Lower leg skin (tissue), 4 donors: Measurements from ENCODE around the gene UBR3. TPM values are rescaled to one million over a fixed set of nuclear protein-coding genes. Genes with fewer than 3 reads are reported as not detected.
"Not testable (repeated sequence)": the region's sequence is repeated elsewhere in the genome, so short reads cannot be mapped to it uniquely, and the experiment has no call there.

Source experiments
- DNase-seq, 2 donors: peaks; one replicate each; pipeline ENCODE4 v3.0.0-alpha.2; 2019; ENCODE audit warnings: low spot score in 2 of 2
- H3K4me3 ChIP-seq: fragments of 200-600 bp; sonication (generic); 2 replicates; pipeline ENCODE4 v1.5.1; 2017; ENCODE audit warnings: mild to moderate bottlenecking, low read depth; ENCODE audit not compliant: poor library complexity, severe bottlenecking
- POLR2A ChIP-seq, 2 donors: fragments of 450-650 bp; IDR thresholded peaks; one replicate each; pipeline ENCODE4 v1.6.1; 2016 to 2017; ENCODE audit warnings: antibody characterized with exemption in 2 of 2, mild to moderate bottlenecking in 1 of 2, moderate library complexity in 1 of 2
- WGBS, 2 donors: methylation state at CpG; one replicate each; pipeline ENCODE4 v1.1.5; 2018; 5-methylcytosine and 5-hydroxymethylcytosine counted together
- intact Hi-C: fragments of 100-400 bp; cut with DNase I; formaldehyde crosslinking; loops from one replicate; pipeline ENCODE4 v1.15.0; 2023; ENCODE audit warnings: low total_unique reads
- total RNA-seq, 4 donors: library from RNA; depleted of rRNA; stranded (reverse); fragments of >200 nt; gene quantifications; one replicate each; pipeline ENCODE4 v1.1.0, GENCODE V29; 2016
- TF ChIP-seq, protein P1 (sequence below), 3 donors: fragments of 450-650 bp; IDR thresholded peaks; one replicate each; pipeline ENCODE4 v1.5.1; 2016; ENCODE audit warnings: antibody characterized with exemption in 3 of 3, mild to moderate bottlenecking in 3 of 3, moderate library complexity in 2 of 3

UBR3 gene
- total RNA-seq, 4 donors from 2014 or later = 40.8 to 64.7 (median 50.5) TPM

DNA sequence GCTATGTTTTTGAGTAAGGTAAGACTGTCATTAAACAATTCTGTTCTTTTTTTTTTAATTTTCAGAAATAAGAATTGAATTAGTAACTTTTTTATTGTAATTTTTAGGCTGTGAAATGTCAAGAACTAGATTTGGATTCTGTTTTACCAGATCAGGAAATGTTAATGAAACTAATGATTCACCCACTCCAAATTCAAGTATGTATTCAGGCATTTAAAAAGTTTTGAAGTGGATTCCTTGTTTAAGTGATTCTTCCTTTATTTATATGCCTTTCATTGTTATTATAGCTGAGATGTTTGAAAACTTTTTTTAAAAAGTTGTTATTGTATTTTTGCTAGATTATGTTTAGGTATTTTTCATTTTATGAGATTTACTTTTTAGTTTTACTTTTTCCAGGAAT lies 96.7 kb downstream of the UBR3 start:
- H3K4me3 ChIP-seq = no peak overlapping the region

DNA sequence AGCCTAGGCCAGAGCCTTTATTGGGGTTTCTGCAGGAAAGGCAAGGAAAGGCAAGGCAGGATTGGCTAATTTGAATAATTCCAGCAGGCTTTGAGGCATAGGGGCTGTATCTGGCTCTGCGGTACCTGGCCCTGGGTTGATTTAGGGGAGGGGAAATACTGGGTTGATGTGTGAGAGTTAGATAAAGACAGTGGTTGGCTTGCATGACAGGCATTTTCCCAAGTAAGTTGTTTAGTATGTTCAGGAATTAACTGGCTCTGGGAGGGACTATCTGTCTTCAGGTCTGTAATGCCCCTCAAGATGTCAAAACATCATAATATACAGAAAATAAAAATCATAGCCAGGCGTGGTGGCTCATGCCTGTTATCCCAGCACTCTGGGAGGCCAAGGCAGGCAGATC lies 98.7 kb downstream of the UBR3 start:
- intact Hi-C loops = no loop called here
- no peak for DNase-seq
- no peak overlapping the region for H3K4me3 ChIP-seq
- WGBS, 2 donors = 83 to 91% methylated on average over 2 of the region's 2 CpGs
- TF ChIP-seq, protein P1, sequence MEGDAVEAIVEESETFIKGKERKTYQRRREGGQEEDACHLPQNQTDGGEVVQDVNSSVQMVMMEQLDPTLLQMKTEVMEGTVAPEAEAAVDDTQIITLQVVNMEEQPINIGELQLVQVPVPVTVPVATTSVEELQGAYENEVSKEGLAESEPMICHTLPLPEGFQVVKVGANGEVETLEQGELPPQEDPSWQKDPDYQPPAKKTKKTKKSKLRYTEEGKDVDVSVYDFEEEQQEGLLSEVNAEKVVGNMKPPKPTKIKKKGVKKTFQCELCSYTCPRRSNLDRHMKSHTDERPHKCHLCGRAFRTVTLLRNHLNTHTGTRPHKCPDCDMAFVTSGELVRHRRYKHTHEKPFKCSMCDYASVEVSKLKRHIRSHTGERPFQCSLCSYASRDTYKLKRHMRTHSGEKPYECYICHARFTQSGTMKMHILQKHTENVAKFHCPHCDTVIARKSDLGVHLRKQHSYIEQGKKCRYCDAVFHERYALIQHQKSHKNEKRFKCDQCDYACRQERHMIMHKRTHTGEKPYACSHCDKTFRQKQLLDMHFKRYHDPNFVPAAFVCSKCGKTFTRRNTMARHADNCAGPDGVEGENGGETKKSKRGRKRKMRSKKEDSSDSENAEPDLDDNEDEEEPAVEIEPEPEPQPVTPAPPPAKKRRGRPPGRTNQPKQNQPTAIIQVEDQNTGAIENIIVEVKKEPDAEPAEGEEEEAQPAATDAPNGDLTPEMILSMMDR (IDR thresholded peaks at IDR 0.05) = no peak
- TF ChIP-seq POLR2A (IDR thresholded peaks at IDR 0.05) = no peak

More for the DNA sequence above, 96.7 kb downstream of the UBR3 start:
- no peak for DNase-seq
- TF ChIP-seq, protein P1 (IDR thresholded peaks at IDR 0.05) = no peak
- no peak for TF ChIP-seq POLR2A (IDR thresholded peaks at IDR 0.05)
- intact Hi-C loops = no loop called here

DNA sequence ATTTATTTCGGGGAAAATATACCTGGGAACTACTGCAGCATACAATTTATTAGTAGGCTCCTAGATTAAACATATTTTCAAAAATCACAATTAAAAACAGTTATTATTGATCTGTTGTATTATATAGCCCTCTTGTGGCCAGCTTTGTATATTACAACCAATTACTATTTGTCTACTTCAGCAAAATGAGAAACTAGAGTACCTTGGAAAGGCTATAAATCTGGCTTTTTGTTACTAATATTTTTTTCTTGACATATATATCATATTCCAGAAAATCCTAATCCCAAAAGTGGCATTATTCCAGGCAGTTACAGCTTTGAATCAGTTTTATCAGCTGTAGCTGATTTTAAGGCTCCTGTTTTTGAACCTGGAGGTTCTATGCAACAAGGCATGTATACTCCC lies 101.2 kb downstream of the UBR3 start:
- intact Hi-C loops = no loop called here

DNA sequence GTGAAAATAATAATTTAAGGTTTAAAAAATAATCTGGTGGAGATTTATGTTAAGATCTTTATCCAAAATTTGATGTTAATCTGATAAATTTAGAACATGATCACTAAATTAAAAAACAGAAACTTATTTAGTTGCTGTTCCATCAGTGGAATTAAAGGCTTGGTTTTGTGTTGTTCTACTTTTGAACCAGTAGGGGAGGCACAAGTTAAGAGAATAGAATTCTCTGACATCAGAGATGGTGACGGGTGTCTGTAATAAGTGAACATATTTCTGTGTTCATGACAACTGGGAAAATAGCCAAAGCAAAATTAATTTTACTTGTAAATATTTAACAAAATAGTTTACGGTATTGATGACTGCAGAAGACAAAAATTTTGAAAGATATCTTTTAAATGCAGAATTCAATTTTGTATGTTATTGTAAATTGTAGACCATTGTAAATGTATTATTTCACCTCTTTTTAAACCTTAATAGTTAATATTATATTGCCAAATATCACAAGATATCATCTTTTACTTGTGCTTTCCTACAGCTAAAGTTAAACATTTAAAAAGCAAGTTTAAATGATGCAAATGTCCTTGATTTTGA lies 106.0 kb downstream of the UBR3 start:
- intact Hi-C loops = no loop called here
- H3K4me3 ChIP-seq = no peak overlapping the region
- 39 to 48% methylated on average over 2 of the region's 2 CpGs for WGBS, 2 donors
- TF ChIP-seq, protein P1 (IDR thresholded peaks at IDR 0.05) = no peak
- no peak for TF ChIP-seq POLR2A (IDR thresholded peaks at IDR 0.05)
- no peak for DNase-seq

More for the DNA sequence above, 101.2 kb downstream of the UBR3 start:
- DNase-seq = no peak
- 52 to 55% methylated on average over 1 of the region's 1 CpG for WGBS, 2 donors
- TF ChIP-seq, protein P1 (IDR thresholded peaks at IDR 0.05) = peak in 1 of 3 donors; percentile 42
- TF ChIP-seq POLR2A (IDR thresholded peaks at IDR 0.05) = no peak
- H3K4me3 ChIP-seq = no peak overlapping the region

DNA sequence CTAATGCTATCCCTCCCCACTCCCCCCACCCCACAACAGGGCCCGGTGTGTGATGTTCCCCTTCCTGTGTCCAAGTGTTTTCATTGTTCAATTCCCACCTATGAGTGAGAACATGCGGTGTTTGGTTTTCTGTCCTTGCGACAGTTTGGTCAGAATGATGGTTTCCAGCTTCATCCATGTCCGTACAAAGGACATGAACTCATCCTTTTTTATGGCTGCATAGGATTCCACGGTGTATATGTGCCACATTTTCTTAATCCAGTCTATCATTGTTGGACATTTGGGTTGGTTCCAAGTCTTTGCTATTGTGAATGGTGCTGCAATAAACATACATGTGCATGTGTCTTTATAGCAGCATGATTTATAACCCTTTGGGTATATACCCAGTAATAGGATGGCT lies 109.4 kb downstream of the UBR3 start:
- intact Hi-C loops, DNase-seq, H3K4me3 ChIP-seq: not testable (repeated sequence)
- WGBS, 2 donors = 97 to 100% methylated on average over 5 of the region's 5 CpGs

DNA sequence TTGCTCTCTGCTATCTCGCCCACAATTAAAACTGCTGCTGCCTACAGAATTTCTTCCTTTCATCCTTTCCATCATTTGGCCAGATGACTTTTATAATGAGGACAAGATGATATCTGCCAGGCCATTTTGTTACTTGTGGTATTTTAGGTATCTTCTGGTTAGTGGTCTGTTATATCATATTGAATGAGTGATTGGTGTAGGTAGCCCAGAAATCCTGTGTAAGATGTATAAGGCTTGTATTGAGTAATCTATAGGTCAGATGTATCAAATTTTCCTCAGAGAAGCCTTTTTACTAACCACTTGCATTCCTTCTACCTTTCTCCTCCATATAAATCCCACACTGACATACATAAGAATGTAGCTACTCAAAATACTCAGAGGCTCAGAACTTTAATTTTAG lies 118.3 kb downstream of the UBR3 start:
- WGBS, 2 donors = 95 to 97% methylated on average over 1 of the region's 1 CpG
- TF ChIP-seq, protein P1 (IDR thresholded peaks at IDR 0.05) = no peak
- no peak for TF ChIP-seq POLR2A (IDR thresholded peaks at IDR 0.05)
- DNase-seq = no peak
- H3K4me3 ChIP-seq = no peak overlapping the region
- intact Hi-C loops = no loop called here
